Stimulated activated naive CD4-positive, alpha-beta T cell treated with Interleukin-2 at 50 U/mL for 16 hours (primary cell): ENCODE results near the gene ICA1L.
"Not testable (repeated sequence)": the region's sequence is repeated elsewhere in the genome, so short reads cannot be mapped to it uniquely, and the experiment has no call there.

Experiments used
- DNase-seq: peaks from one replicate; lab custom pipeline; 2025; lab: John Stamatoyannopoulos, UW

Gene ICA1L

DNA sequence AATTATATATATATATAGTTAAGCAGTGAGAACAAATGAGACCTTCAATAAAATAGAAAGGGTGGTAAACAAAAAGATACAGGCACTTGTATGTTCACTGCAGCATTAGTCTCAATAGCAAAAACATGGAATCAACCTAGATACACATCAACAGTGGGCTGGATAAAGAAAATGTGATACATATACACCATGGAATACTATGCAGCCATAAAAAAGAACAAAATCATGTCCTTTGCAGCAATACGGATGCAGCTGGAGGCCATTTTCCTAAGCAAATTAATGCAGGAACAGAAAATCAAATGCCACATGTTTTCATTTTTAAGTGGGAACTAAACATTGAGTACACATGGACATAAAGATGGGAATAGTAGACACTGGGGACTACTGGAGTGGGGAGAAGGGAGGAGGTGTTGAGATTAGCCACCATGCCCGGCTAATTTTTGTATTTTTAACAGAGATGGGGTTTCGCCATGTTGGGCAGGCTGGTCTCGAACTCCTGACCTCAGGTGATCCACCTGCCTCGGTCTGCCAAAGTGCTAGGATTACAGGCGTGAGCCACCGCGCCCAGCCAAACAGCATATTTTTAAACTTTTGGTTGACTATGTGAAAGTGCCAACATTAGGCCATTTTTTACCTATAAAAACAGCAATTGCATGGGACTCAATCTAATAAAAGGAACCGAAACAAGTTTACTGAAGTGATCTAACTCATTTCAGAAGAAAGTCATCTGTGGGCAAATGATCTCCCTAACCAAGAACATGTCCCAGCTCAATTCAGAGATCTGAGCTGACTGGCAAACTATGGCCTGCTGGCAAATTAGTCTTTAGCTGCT lies 23.7 kb downstream of the ICA1L start:
- no peak for DNase-seq

DNA sequence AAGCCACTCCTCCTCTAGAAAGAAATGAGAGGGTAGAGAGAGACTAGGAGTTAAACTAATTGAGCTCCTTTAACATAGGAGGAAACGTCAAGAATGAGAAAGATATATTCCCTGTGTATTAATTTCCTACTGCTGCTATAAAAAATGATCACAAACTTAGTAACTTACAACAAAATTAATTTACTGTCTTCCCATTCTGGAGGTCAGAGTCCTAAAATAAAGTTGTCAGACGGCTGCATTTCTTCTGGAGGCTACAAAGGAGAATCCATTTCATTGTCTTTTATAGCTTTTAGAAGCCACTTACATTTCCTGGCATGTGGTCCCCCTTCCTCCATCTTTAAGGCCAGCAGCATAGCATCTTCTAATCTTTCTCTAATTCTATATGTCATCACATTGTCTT lies 26.9 kb downstream of the ICA1L start:
- no peak for DNase-seq

DNA sequence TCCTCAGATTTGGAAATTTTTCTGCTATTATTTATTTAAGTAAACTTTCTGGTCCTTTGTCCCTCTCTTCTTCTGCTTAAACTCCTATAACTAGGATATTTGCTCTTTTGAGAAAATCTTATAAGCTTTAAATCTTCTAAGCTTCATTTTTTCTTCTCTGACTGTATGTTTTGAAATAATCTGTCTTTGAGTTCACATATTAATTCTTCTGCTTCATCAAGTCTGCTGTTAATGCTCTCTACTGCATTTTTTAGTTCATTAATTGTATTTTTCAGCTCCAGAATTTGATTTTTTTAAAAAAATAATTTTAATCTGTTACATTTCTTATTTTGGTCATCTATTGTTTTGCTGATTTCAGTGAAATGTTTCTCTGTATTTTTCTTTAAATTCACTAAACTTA lies 28.9 kb downstream of the ICA1L start:
- DNase-seq = no peak

DNA sequence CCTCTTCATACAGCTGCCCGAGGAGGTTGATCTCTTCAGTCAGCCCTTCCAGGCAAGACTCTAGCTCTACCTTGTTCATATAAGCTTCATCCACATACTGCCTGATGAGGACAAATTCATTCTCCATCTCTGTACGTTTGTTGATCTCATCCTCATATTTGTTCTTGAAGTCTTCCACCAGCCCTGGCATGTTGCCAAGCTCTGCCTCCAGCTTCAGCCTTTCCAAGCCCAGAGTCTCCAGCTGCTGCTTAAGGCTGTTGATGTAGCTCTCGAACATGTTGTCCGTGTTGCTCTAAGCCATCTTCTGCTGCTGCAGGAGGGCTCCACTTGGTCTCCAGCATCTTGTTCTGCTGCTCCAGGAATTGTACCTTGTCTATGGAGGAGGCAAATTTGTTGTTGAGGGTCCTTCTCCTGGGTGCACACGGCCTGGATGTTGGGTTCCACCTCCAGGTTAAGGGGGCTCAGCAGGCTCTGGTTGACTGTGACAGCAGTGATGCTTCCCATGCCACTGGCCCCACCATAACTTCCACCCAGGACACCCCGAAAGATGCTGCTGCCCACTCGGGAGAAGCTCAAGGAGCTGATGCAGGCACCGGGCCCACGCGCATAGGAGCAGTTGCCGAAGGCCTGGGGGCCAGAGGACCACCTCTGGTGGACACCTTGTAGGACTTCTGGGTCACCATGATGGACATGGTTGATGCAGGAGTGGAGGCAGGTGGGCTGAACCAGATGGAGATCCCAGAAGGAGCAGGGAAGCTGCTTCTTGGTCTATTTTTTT lies 30.3 kb downstream of the ICA1L start:
- DNase-seq = no peak

DNA sequence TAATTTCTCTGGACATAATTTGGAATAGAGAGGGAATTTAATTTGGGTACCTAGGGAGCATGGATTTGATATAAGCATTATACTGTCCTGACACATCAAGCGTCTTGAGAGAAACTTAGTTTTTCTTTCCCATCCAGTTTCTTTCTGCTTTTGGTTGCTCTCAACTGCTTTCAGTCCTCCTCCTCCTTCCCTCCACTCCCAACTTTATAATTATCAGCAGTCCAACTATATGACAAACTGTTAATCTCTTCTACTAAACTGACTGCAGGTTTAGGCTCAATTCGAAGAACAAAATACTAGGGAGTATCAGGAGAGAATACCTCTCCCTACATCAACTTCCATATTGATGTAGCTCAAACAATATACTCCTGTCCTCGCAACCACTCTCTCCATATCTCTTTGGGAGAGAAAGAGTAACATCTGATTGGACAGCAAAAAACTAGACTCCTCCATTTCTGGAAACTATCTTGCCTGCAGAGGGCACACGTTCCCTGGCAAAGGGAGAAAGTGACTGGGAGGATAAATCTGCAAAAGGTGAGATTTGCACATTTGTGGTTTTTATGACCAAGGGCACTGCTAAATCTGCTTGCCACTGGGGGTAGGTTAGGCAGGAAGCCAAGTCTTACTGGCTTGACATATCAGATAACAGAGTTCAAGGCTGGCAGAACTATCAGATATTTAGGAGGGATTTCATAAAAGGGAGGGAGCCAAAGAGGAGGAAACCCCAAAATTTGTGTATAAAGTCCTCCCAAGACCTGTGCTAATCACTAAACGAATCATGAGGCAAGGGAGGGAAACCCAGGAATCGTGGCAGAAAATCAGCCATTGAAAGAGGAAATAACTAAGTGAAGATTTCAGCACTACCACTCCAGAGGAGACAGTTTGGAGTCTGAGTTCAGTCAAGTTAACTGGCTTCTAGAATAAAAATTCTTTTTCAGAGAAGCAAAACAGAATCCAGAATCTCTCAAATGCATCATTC lies 40.0 kb downstream of the ICA1L start:
- DNase-seq = no peak

DNA sequence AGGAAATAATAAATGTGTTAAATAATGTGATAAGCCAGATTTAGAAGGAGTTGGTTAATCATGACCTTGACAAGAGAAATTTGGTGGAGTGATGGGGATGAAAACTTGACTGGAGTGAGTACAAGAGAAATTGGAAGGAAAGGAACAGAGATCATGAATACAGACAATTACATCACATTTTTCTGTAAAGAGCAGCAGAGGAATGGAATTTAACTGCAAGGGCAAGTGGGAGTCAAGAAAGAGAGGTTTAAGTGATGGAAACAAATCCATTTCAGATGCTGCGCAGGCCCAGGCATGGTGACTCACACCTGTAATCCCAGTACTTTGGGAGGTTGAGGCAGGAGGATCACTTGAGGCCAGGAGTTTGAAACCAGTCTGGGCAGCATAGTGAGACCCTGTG lies 46.7 kb downstream of the ICA1L start:
- no peak for DNase-seq

DNA sequence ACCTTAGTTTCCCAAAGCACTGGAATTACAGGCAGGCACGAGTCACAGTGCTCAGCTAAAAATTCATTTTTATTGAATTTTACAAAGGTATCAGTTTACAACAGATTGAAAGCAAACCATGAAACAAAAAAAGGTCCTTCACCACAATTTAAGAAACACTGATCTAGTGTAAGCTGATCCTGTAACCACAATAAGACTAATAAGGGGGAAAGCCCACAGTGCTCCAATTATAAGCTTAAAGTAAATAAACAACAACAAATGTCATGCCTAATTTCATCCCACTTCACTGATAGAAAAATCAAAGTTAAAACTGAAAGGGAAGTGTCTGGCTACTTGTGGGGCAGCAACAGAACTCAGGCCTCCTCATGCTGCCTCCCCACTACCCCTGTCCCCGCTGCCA lies 49.2 kb downstream of the ICA1L start:
- no peak for DNase-seq

DNA sequence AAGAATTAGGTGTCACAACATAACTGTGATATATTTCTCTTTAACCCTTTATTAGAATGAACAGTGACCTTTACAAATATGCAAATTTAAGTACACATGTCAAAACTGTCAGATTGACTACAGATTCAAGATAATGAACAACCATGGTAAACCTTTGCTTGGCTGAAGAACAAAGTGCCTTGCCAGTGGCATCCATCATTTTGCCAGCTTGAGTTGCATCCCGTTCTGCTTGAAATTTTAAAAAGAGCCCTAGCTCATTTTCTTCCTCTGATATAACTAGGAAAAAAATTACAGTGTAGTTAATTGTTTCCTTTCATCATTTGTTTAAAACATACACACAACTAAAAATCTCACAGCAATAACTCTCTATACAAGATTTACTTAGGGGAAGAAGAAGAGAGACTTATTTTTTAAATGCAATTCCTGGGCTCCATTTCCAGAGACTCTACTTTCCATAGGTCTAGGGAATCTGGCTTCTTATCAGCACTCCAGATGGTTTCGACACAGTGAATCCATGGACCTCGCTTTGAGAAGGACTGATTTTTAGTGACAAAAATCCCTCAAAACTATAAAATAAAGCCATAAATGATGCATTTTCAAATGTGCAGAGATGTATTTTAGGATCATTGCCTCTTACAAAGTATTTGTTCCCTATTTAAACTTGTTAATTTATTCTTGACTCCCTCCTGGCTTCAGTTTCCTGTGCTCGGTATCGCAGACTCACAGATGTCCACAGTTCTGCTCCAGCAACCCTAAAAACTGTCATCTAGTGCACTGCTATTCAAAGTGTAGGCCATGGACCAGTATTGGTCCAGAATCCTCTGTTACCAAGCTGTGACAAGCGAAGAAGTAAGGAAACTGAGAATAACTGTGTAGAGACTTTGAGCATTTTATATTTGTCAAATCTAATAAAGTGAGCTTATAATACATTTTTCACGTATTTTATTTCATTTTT lies 50.1 kb downstream of the ICA1L start:
- no peak for DNase-seq

DNA sequence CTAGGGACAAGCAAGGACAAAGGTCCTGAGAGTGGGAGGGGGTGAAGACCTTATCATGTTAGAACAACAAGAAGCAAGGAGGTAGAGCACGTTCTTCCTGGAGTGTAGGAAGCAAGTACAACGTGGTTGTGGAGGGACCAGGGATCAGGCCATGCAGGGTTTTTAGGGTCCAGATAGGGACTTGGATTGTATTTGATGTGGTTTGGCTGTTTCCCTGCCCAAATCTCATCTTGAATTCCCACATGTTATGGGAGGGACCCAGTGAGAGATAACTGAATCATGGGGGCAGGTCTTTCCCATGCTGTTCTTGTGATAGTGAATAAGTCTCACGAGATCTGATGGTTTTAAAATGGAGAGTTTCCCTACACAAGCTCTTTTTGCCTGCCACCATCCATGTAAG lies 53.2 kb downstream of the ICA1L start:
- no peak for DNase-seq

DNA sequence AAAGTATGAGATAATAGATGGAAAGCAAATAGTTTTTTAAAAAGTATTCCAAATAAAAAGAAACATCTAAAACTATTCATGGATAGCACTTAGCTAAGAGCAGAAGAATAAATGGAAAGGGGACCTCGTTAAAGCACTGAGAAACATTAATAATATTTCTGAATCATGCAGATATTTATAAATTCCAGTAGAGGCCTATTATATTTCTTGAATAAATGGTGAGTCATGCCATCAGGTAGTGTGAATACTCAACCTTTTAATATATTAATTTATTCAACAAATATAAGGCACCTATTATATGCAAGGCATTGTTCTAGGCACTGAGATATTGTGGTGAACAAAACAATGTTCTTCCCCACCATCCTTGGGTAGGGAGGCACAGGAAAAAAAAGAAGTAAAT lies 53.8 kb downstream of the ICA1L start:
- no peak for DNase-seq

DNA sequence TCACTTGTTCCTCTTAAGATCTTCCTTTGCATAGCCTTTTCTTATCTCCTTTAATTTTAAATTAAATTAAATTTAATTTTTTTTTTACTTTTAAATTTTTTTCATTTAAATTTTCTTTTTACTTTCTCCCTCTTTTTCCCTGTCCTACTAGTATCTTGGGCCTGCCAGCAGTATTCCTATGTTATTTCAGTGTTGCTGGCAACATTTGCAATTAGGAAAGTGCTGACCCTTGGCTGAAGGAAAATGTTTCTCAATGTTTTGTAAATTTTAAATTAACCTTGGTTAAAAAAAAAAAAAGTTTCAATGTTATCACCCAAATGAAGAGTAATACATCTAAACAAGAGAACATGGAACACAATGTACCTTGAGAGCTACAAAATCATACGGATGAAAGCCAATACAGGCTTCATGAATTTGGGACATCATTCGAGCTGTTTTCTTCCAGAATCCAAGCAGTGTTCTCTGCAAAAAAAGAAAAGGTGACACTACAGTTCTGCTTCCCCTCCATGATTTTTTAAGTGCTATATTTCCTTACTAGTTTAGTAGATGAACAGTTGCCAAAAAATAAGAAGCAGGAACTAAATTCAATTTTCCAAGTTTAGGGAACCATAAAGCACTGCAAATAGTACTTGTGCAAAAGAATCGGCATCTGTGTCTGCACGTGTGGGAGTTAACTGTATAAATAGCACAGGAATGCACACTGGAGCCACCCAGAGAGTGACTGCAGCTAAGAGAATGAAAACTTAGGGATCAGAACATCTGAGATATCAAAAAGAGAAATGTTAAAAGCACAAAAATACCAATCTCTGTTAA lies 55.8 kb downstream of the ICA1L start:
- no peak for DNase-seq

DNA sequence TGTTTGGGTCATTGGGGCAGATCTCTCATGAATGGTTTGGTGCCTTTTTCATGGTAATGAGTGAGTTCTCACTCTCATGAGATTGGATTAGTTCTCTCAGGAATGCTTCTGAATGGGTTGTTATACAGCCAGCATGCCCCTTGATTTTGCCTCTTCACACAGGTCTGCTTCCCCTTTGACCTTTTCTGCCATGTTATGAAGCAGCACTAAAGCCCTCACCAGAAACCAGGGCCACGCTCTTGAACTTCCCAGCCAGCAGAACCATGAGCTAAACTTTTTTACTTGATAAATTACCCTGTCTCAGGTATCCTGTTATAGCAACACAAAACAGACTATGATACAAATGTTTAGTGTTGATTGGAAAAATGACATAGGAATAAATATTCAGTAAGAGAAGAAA lies 57.3 kb downstream of the ICA1L start:
- DNase-seq = no peak

DNA sequence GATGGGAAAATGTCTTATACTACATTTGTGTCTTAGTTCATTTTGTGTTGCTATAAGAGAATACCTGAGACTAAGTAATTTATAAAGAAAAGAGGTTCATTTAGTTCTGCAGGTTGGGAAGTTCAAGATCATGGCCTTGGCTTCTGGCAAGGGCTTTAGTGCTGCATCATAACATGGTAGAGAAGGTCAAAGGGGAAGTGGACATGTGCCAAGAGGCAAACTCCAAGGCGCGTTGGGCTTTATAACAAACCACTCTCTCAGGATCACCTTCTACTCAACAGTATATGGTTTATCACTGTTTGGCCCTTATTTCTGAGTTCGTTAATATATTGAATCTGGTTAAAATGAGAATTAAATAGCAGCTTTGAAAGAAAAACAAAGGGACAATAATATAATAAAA lies 58.2 kb downstream of the ICA1L start:
- no peak for DNase-seq

DNA sequence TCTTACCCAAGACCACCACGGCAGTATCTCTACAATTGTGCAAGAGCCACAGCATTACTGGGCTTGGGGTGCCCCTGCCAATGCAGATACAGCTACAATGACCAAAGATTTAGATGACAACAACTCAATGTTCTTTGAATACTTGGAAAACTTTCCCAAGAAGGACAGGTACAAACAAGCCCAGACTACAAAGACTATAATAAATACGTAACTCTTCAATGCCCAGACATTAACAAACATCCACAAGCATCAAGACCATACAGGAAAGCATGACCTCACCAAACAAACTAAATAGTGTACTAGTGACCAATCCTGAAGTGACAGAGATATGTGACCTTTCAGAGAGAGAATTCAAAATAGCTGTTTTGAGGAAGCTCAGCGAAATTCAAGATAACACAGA lies 62.8 kb downstream of the ICA1L start:
- no peak for DNase-seq

DNA sequence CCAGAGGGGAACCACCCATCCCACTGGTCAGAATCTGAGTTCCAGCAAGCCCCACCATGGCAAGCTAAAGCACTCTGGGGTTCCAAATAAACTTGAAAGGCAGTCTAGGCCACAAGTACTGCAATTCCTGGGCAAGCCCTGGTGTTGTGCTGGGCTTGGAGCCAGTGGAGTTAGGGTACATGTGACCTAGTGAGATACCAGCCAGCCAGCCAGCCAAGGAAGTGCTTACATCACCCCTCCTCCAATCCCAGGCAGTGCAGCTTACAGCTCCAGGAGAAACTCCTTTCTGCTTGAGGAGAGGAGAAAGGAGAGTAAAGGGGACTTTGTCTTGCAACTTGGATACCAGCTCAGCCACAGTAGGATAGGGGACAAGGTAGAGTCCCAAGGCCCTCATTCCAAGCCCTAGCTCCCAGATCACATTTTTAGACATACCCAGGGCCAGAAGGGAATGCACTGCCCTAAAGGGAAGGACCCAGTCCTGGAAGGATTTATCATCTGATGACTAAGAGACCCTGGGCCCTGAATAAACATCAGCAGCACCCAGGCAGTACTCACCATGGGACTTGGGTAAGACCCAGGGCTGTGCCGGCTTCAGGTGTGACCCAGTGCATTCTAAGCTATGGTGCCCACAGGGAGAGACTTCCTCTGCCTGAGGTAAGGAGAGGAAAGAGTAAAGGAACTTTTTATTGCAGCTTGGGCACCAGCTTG lies 64.0 kb downstream of the ICA1L start:
- DNase-seq = not testable (repeated sequence)

DNA sequence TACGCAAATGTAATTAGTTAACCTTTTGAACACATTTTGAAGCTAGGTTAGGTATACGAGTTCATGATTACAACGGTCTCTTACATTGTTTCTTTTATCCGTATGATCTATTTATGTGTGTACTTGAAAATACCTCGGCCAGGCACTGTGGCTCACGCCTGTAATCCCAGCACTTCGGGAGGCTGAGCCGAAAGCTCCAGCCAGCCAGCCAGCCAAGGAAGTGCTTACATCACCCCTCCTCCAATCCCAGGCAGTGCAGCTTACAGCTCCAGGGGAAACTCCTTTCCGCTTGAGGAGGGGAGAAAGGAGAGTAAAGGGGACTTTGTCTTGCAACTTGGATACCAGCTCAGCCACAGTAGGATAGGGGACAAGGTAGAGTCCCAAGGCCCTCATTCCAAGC lies 65.7 kb downstream of the ICA1L start:
- DNase-seq = not testable (repeated sequence)

DNA sequence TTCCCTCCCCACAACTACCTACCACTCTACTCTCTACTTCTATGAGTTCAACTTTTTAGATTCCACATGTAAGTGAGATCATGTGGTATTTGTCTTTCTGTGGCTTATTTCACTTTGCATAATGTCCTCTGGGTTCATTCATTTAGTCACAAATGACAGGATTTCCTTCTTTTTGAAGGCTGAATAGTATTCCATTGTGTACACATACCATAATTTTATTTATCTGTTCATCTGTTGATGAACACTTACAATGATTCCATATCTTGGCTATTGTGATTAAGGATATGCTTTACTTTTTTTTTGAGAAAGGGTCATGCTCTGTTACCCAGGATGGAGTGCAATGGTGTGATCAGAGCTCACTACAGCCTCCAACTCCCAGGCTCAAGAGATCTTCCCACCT lies 73.6 kb downstream of the ICA1L start:
- DNase-seq = no peak

DNA sequence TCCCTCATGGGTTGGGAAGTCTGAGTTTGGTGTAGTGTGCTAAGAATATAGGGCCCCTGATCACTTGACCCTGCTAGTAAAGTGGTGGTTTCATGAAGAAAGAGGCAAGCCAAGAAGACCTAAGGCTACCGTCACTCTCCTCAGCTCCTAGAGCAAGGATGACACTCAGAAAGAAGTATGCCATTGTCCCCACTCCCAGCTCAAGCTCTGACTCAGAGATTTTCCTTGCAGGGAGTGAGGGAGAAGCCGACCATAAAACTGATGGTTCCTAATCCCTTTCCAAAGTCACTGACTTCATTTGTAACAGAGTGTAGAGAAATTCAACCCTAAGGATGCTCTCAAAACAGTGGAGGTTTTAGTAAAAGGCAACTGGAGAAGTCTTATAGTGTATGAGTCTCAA lies 80.9 kb downstream of the ICA1L start:
- no peak for DNase-seq

DNA sequence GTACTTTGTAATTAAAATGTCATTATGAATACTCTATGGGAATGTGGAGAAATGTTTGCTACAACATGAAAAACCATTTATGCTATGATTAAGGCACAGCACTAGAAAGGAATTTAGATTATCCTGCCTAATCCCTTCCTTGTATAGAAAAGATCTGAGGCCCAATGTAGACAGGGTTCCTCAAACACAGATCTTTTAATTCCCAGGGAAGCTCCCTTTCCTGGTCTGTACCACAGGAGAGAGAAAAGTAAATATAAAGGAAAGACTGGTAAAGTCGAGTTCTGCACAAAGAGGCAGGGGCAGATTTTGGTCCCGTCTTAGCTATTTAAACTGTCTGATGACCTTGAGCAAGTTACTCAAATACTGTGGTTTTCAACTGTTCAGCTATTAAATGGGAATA lies 84.7 kb downstream of the ICA1L start:
- no peak for DNase-seq
